Activated B cell treated with CpG ODN at 0.5 μM for 24 hours (primary cell): ENCODE data around the gene DNAH3. TPM values are rescaled to one million over a fixed set of nuclear protein-coding genes. Genes with fewer than 3 reads are reported as not detected.
"Not testable (repeated sequence)": the region's sequence is repeated elsewhere in the genome, so short reads cannot be mapped to it uniquely, and the experiment has no call there.

ENCODE experiments used
- ATAC-seq: fragments of 200-7000 bp; cut with Tn5 transposase; one replicate; pipeline ENCODE4 v1.10.0; 2021; ENCODE audit warnings: low read depth, mild to moderate bottlenecking, moderate library complexity
- CTCF ChIA-PET: fragments of 350-600 bp; sonication (Branson Sonifier 250); formaldehyde crosslinking; loops from one replicate; lab custom pipeline; 2021; ENCODE audit warnings: antibody characterized with exemption; lab: Charles Lee
- POLR2A ChIA-PET: fragments of 350-600 bp; sonication (Branson Sonifier 250); formaldehyde crosslinking; loops from one replicate; lab custom pipeline; 2021; ENCODE audit warnings: antibody characterized with exemption; lab: Charles Lee
- DNase-seq: peaks from one replicate; pipeline ENCODE4 v3.0.0; 2022
- H3K27ac Mint-ChIP-seq: one replicate; pipeline ENCODE4 v1.8.0; 2020; ENCODE audit warnings: mixed read lengths
- H3K27me3 Mint-ChIP-seq: one replicate; pipeline ENCODE4 v1.8.0; 2021; ENCODE audit warnings: mixed read lengths
- H3K36me3 Mint-ChIP-seq: one replicate; pipeline ENCODE4 v1.8.0; 2021; ENCODE audit warnings: low read depth, mixed read lengths
- H3K4me1 Mint-ChIP-seq: one replicate; pipeline ENCODE4 v1.8.0; 2021; ENCODE audit warnings: mixed read lengths
- H3K4me3 Mint-ChIP-seq: one replicate; pipeline ENCODE4 v1.8.0; 2020; ENCODE audit warnings: mild to moderate bottlenecking, mixed read lengths
- H3K9me3 Mint-ChIP-seq: one replicate; pipeline ENCODE4 v1.8.0; 2020; ENCODE audit warnings: mixed read lengths
- CTCF ChIP-seq: fragments of 200-600 bp; IDR thresholded peaks from one replicate; pipeline ENCODE4 v1.8.0; 2022; ENCODE audit warnings: antibody characterized with exemption, mild to moderate bottlenecking
- intact Hi-C: fragments of 100-400 bp; cut with micrococcal nuclease; formaldehyde crosslinking; loops from one replicate; pipeline ENCODE4 v1.15.1; 2024
- total RNA-seq: library from RNA; stranded (reverse); gene quantifications from 2 replicates; pipeline ENCODE4 v1.2.3, GENCODE V29; 2022

The DNAH3 gene
- total RNA-seq, 1 donor from 2014 or later = not detected

- no peaks in the 10 kb centered on the region for H3K9me3 Mint-ChIP-seq
- H3K27ac Mint-ChIP-seq = no peak overlapping the region
- no peak for TF ChIP-seq CTCF
- H3K36me3 Mint-ChIP-seq = no peaks in the 10 kb centered on the region
- intact Hi-C loops = no loop called here
- DNase-seq = no peak
- no peak overlapping the region for H3K4me3 Mint-ChIP-seq
- ATAC-seq = no peak
- H3K4me1 Mint-ChIP-seq = no peaks in the 10 kb centered on the region
- ChIA-PET POLR2A (interaction anchor here (0.6 kb wide), 1 partner anchor 35 kb away, joined by 3 read pairs; no protein-coding TSS in a partner anchor), CTCF (no interaction called here)
- peaks cover 12% of the 10 kb centered on the region for H3K27me3 Mint-ChIP-seq
Measured at GRCh38 chr16:21103941-21104860, 46.4 kb downstream of the DNAH3 start.

GRCh38 chr16:21101631-21102420 lies 48.8 kb downstream of the DNAH3 start:
- no peaks in the 10 kb centered on the region for H3K4me1 Mint-ChIP-seq
- H3K36me3 Mint-ChIP-seq = no peaks in the 10 kb centered on the region
- DNase-seq = no peak
- intact Hi-C loops = loop anchor here (1.0 kb wide), 1 partner anchor 252 kb away; no protein-coding TSS in a partner anchor
- H3K9me3 Mint-ChIP-seq = no peaks in the 10 kb centered on the region
- H3K4me3 Mint-ChIP-seq = no peak overlapping the region
- H3K27me3 Mint-ChIP-seq = peaks cover 22% of the 10 kb centered on the region
- no peak overlapping the region for H3K27ac Mint-ChIP-seq
- ChIA-PET CTCF (interaction anchor here (0.9 to 1.8 kb wide), 3 partner anchors 248 to 251 kb away, joined by 3 to 7 read pairs (median 4); no protein-coding TSS in a partner anchor), POLR2A (no interaction called here)
- ATAC-seq = no peak
- no peak for TF ChIP-seq CTCF

GRCh38 chr16:21100447-21100846 lies 50.2 kb downstream of the DNAH3 start:
- ChIA-PET CTCF (interaction anchor here (0.6 to 1.8 kb wide), 2 partner anchors 20 to 247 kb away, joined by 3 to 4 read pairs; no protein-coding TSS in a partner anchor), POLR2A (no interaction called here)

GRCh38 chr16:21097151-21097550 lies 53.5 kb downstream of the DNAH3 start:
- Mint-ChIP-seq H3K4me3 (no peak overlapping the region), H3K9me3 (peaks cover 8% of the 10 kb centered on the region), H3K27ac (no peak overlapping the region), H3K27me3 (peaks cover 27% of the 10 kb centered on the region), H3K36me3 (no peaks in the 10 kb centered on the region), H3K4me1 (no peaks in the 10 kb centered on the region)
- no peak for TF ChIP-seq CTCF
- ChIA-PET CTCF (no interaction called here), POLR2A (no interaction called here)
- intact Hi-C loops = no loop called here
- no peak for ATAC-seq
- no peak for DNase-seq

More at GRCh38 chr16:21100447-21100846, 50.2 kb downstream of the DNAH3 start:
- Mint-ChIP-seq H3K27me3 (peaks cover 27% of the 10 kb centered on the region), H3K36me3 (no peaks in the 10 kb centered on the region), H3K4me3 (no peak overlapping the region), H3K27ac (no peak overlapping the region), H3K9me3 (no peaks in the 10 kb centered on the region), H3K4me1 (no peaks in the 10 kb centered on the region)
- intact Hi-C loops = no loop called here
- DNase-seq (no peak), ATAC-seq (no peak)
- TF ChIP-seq CTCF = no peak

- H3K4me3 Mint-ChIP-seq, H3K36me3 Mint-ChIP-seq, CTCF ChIA-PET, POLR2A ChIA-PET, ATAC-seq, DNase-seq, H3K9me3 Mint-ChIP-seq, H3K27ac Mint-ChIP-seq, H3K4me1 Mint-ChIP-seq, intact Hi-C loops: not testable (repeated sequence)
- H3K27me3 Mint-ChIP-seq = peaks cover 27% of the 10 kb centered on the region
Measured at GRCh38 chr16:21094719-21095118, 55.9 kb downstream of the DNAH3 start.
